Chondrocyte (in vitro differentiated cells): ENCODE measurements around the gene NPR3. TPM values are rescaled to one million over a fixed set of nuclear protein-coding genes. Genes with fewer than 3 reads are reported as not detected.

Experiments
- DNase-seq: peaks from one replicate; pipeline ENCODE4 v3.0.0; 2021; ENCODE audit warnings: mixed read lengths, low spot score
- H3K27ac Mint-ChIP-seq: one replicate; pipeline ENCODE4 v1.8.0; 2021; ENCODE audit warnings: mild to moderate bottlenecking, moderate library complexity, mixed read lengths; ENCODE audit not compliant: unreplicated experiment
- H3K27me3 Mint-ChIP-seq: 2 replicates; pipeline ENCODE4 v1.8.0; 2021; ENCODE audit warnings: low read depth, mixed read lengths
- H3K36me3 Mint-ChIP-seq: 2 replicates; pipeline ENCODE4 v1.8.0; 2021; ENCODE audit warnings: low read depth, mixed read lengths
- H3K4me1 Mint-ChIP-seq: 2 replicates; pipeline ENCODE4 v1.8.0; 2021; ENCODE audit warnings: low read depth, mild to moderate bottlenecking, mixed read lengths
- H3K4me3 Mint-ChIP-seq: one replicate; pipeline ENCODE4 v1.8.0; 2021; ENCODE audit warnings: mild to moderate bottlenecking, moderate library complexity, mixed read lengths; ENCODE audit not compliant: unreplicated experiment
- H3K9me3 Mint-ChIP-seq: 2 replicates; pipeline ENCODE4 v1.8.0; 2021; ENCODE audit warnings: low read depth, mixed read lengths
- CTCF ChIP-seq: fragments of 200-600 bp; sonication (generic); IDR thresholded peaks from 2 replicates; pipeline ENCODE4 v1.5.0; 2021; ENCODE audit warnings: antibody characterized with exemption, mild to moderate bottlenecking, moderate library complexity
- total RNA-seq: library from RNA; stranded (reverse); gene quantifications from 3 replicates; pipeline ENCODE4 v1.2.1, GENCODE V29; 2021

The NPR3 gene
- total RNA-seq, 1 donor from 2014 or later: 261 TPM

DNA sequence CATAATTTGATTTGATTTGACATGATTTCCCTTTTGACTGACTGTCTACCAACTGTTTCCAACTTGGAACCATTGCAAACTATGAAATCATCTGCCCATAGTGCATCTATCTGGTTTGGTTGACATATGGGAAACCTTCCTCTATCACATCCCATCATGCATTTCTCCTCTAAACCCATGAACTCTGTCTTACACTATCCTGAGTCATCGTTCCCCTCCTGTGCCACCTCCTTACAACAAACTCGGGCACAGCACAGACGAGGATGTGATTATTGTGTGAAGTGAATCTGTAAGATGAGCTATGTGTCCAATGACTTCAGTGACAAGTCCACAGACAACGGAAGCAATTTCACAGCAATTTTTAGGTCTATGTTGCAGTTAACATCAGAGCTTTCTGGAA, 126.1 kb downstream of the NPR3 start:
- no peak for TF ChIP-seq CTCF
- Mint-ChIP-seq H3K36me3 (peaks cover 2% of the 10 kb centered on the region), H3K9me3 (peaks cover 3% of the 10 kb centered on the region), H3K4me1 (peaks cover 53% of the 10 kb centered on the region), H3K27ac (peak overlapping the region; percentile 82), H3K27me3 (no peaks in the 10 kb centered on the region), H3K4me3 (no peak overlapping the region)
- DNase-seq: no peak

DNA sequence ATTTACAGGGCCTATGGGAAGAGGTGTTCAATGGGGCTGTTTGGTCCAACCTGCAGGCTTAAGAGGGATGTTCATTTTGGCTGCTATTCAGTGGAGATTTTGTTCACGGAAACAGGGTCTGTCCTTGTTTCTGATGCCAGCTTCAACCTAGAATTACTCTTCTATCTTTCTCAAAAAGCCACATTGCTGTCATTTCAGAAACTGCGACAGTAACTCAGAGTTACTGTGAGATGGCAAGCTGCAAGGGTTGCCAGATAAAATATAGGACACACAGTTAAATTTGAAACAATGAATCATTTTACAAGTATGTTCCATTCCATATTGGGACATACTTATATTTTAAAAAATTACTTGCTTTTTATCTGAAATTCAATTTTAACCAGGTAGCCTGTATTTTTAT, 128.0 kb downstream of the NPR3 start:
- H3K4me1 Mint-ChIP-seq: peaks cover 56% of the 10 kb centered on the region
- no peak for TF ChIP-seq CTCF
- DNase-seq: no peak
- no peaks in the 10 kb centered on the region for H3K27me3 Mint-ChIP-seq
- H3K36me3 Mint-ChIP-seq: peaks cover 2% of the 10 kb centered on the region
- peak overlapping the region; percentile 82 for H3K27ac Mint-ChIP-seq
- H3K9me3 Mint-ChIP-seq: peaks cover 3% of the 10 kb centered on the region
- no peak overlapping the region for H3K4me3 Mint-ChIP-seq

DNA sequence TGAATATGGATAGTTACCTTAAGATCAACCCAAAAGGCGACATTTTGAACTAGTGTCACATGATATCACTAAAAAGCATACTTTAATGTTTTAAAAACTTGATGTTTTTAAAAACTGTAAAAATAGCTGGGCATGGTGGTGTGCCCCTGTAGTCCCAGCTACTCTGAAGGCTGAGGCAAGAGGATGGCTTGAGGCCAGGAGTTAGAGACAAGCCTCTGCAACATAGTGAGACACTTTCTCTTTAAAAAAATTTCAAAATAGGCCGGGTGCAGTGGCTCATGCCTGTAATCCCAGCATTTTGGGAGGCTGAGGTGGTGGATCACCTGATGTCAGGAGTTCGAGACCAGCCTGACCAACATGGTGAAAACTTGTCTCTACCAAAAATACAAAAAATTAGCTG, 129.5 kb downstream of the NPR3 start:
- Mint-ChIP-seq H3K36me3 (peaks cover 2% of the 10 kb centered on the region), H3K27me3 (no peaks in the 10 kb centered on the region), H3K9me3 (peaks cover 3% of the 10 kb centered on the region), H3K4me1 (peaks cover 63% of the 10 kb centered on the region), H3K4me3 (no peak overlapping the region), H3K27ac (peak overlapping the region; percentile 92)
- no peak for TF ChIP-seq CTCF
- no peak for DNase-seq

Other genes with a start within 250 kb of the NPR3 start
- 157 to 211 TPM (median 163 TPM) in 3 replicates for gene SUB1, start 125.8 kb upstream of the NPR3 start, total RNA-seq